Stimulated activated naive CD8-positive, alpha-beta T cell treated with anti-CD3 and anti-CD28 coated beads, Interleukin-15, Interleukin-2, amounts not matched to agents 100 ng/mL and 50 ng/mL, for 24 hours (primary cell): ENCODE measurements around the gene PODXL.

Experiments
- H3K27ac Mint-ChIP-seq: one replicate; pipeline ENCODE4 v1.8.0; 2021; ENCODE audit warnings: mild to moderate bottlenecking, mixed read lengths
- H3K27me3 Mint-ChIP-seq: one replicate; pipeline ENCODE4 v1.8.0; 2021; ENCODE audit warnings: mixed read lengths
- H3K36me3 Mint-ChIP-seq: one replicate; pipeline ENCODE4 v1.8.0; 2021; ENCODE audit warnings: low read depth, mixed read lengths
- H3K4me1 Mint-ChIP-seq: one replicate; pipeline ENCODE4 v1.8.0; 2021; ENCODE audit warnings: low read depth, mixed read lengths
- H3K4me3 Mint-ChIP-seq: one replicate; pipeline ENCODE4 v1.8.0; 2021; ENCODE audit warnings: mild to moderate bottlenecking, mixed read lengths
- H3K9me3 Mint-ChIP-seq: one replicate; pipeline ENCODE4 v1.8.0; 2021; ENCODE audit warnings: mixed read lengths

PODXL gene

DNA sequence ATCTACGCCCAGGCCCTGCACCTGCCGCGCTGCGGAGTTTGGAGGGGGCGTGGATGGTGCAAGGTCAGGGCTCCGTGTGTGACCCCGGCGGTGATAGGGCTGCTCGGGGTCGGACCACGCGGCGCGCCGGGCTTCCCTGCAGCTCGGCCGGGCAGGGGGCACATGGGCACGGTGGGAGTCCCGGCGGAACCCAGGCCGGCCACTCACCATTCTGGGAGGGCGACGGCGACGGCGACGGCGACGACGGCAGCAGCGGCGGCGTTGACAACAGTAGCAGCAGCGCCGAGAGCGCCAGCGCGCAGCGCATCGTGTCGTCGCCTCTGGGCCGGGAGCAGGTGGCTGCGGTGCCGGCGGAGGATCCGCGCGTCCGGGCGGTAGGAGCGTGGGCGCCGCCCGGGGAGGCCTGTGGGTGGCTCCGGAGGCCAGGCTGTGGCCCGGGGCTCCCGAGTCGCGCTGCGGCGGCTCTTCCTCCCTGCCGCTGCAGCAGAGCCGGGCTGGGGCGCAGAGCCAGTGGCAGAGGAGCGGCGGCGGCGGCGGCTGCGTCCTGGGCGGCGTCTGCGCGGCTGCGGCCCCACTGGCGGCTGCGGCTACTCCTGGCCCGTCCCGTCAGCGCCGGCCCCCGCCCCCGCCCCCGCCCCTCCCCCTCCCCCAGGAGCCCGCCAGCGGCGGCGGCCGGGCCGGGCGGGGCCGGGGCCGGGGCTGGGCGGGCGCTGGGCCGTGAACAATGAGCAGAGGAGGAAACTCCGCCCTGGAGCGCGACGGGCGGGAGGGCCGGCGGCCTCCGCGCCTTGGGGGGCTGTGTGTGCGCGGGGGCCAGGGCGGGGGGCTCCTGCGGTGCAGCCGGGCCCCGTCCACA lies at the start of gene PODXL:
Gene PODXL (minus strand): TSS at position 576 of the 856 bp plus-strand sequence. CDS start 269 bp downstream, at position 307.
- peaks cover 55% of the 10 kb centered on the region for H3K27me3 Mint-ChIP-seq
- peaks cover 17% of the 10 kb centered on the region for H3K4me1 Mint-ChIP-seq

DNA sequence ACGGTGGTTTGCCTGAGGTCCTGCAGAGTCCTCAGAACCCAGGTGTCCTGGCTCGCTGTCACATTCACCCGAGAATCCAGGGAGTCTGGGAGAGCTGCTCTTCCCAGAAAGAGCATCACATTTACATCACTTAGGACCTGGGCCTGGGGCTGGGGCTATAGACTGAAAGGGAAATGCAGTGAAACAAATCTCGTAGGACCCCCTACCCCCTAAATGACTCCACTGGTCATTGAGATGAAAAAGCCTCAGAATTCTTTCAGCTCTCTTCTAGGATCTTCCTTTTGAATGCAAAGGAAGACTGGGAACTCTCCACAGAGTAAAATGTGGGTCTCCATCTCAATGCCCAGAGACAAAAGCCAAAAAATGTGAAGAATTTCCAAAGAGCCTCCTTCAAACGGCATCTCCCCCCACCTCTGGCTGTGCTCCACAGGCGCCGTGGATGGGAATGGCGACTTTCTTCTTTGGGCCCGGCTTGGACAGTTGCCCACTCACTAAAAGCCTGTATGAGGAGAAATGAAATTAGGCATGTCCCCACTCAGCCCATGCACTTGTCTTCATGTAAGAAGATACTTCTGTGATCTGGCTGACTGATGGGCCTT lies 49.0 kb upstream of the PODXL start:
- peaks cover 4% of the 10 kb centered on the region for H3K4me1 Mint-ChIP-seq
- H3K27me3 Mint-ChIP-seq = peaks cover 22% of the 10 kb centered on the region
- no peak overlapping the region for H3K27ac Mint-ChIP-seq
- no peak overlapping the region for H3K4me3 Mint-ChIP-seq
- no peaks in the 10 kb centered on the region for H3K36me3 Mint-ChIP-seq
- no peaks in the 10 kb centered on the region for H3K9me3 Mint-ChIP-seq

More for the DNA sequence above, at the start of gene PODXL:
- Mint-ChIP-seq H3K9me3 (no peaks in the 10 kb centered on the region), H3K4me3 (peak within 1 kb of the TSS; percentile 75), H3K27ac (no peak within 1 kb of the TSS), H3K36me3 (no peaks in the 10 kb centered on the region)

DNA sequence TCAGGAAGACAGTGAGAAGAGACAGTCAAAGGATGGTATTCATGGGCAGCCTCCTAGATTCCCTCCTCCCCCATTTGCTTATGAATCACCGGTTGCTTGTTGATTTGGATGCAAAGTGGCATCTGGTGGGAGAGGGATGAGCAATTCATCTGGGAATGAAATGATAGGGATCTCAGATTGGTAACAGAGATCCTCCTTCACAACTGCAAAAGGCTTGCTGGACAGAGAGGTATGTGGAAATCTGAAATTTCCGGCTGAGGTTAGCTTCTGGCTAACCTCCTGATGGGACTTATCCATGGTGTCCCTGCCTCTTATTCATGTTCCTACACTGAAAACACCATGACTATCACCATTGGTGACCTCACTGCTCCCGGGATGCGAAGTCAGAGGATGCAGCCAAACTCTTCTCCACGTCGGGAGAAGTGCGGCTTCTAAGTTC lies 48.4 kb upstream of the PODXL start:
- H3K4me3 Mint-ChIP-seq = no peak overlapping the region
- no peak overlapping the region for H3K27ac Mint-ChIP-seq
- H3K9me3 Mint-ChIP-seq = no peaks in the 10 kb centered on the region
- peaks cover 22% of the 10 kb centered on the region for H3K27me3 Mint-ChIP-seq
- H3K4me1 Mint-ChIP-seq = peaks cover 4% of the 10 kb centered on the region
- no peaks in the 10 kb centered on the region for H3K36me3 Mint-ChIP-seq

DNA sequence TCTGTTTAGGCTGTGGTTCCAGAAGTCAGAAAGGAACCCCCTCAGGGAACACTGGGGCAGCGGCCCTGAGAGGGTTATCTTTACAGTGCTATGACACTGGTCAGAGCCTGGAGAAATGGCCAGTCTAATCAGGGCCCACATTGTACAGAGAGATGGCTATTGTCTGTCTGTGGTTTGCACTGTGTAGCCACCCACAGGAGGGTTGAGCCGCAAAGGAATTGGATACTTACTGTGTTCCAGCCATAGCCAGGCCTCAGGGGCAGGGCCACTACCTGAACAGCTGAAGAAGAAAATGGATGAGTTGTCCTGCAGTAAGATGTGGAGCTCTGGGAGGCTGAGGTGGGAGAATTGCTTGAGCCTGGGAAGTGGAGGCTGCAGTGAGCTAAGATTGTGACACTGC lies 47.5 kb upstream of the PODXL start:
- Mint-ChIP-seq H3K27ac (no peak overlapping the region), H3K27me3 (peaks cover 22% of the 10 kb centered on the region)

DNA sequence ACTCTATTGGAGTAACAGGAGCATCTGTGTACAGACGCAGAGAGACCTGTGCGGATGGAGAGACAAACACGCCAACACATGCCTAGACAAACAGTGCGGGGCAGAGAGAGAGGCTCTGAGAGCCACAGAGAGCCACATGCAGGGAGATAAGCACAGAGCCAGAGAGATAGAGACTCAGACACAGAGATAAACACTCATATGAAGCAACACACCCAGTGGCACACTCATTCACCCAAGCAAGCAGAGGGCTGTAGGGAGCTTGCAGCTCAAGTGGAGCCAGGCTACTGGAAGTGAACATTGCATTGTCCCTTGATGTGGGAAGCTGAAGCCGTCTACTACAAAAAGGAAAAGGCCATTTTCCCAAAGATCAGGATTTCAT lies 46.6 kb upstream of the PODXL start:
- Mint-ChIP-seq H3K27me3 (peaks cover 25% of the 10 kb centered on the region), H3K4me1 (peaks cover 4% of the 10 kb centered on the region), H3K36me3 (no peaks in the 10 kb centered on the region), H3K27ac (no peak overlapping the region), H3K9me3 (no peaks in the 10 kb centered on the region), H3K4me3 (no peak overlapping the region)

More for the DNA sequence above, 47.5 kb upstream of the PODXL start:
- peaks cover 4% of the 10 kb centered on the region for H3K4me1 Mint-ChIP-seq
- H3K4me3 Mint-ChIP-seq = no peak overlapping the region
- H3K9me3 Mint-ChIP-seq = no peaks in the 10 kb centered on the region
- no peaks in the 10 kb centered on the region for H3K36me3 Mint-ChIP-seq

DNA sequence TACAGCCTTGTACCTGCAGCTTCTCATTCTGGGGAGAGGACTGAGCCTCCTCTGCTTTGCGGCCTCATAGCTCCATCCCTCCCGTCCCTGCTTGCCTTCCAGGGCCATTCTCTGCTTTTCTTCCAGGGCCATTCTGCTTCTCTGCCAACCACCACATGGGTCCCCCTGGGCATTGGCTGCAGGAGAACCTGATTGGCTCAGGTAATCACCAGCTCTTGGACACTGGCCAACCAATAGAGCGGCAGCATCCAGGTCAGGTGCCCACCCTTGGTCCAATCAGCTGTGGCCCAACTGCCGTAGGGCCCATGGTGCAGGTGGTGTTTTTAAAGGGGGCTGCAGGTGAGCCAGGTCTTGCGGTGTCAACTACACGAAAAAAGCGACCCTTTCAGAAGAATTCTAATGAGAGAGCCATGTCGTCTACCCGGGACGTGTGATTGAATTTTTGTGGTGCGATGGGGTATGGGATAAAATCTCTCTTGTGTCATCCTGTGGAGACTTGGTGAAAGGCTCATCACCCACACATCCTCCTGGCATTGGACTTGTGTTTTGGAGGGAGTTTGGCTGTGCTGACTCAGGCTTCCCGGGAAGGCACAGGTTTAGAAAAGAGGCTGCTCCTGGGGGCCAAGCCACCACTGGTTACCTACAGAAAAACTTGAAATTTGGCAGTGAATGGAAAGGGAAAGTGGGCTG lies 46.0 kb upstream of the PODXL start:
- Mint-ChIP-seq H3K9me3 (no peaks in the 10 kb centered on the region), H3K36me3 (no peaks in the 10 kb centered on the region), H3K27me3 (peaks cover 24% of the 10 kb centered on the region), H3K4me3 (no peak overlapping the region), H3K27ac (no peak overlapping the region), H3K4me1 (peaks cover 4% of the 10 kb centered on the region)

DNA sequence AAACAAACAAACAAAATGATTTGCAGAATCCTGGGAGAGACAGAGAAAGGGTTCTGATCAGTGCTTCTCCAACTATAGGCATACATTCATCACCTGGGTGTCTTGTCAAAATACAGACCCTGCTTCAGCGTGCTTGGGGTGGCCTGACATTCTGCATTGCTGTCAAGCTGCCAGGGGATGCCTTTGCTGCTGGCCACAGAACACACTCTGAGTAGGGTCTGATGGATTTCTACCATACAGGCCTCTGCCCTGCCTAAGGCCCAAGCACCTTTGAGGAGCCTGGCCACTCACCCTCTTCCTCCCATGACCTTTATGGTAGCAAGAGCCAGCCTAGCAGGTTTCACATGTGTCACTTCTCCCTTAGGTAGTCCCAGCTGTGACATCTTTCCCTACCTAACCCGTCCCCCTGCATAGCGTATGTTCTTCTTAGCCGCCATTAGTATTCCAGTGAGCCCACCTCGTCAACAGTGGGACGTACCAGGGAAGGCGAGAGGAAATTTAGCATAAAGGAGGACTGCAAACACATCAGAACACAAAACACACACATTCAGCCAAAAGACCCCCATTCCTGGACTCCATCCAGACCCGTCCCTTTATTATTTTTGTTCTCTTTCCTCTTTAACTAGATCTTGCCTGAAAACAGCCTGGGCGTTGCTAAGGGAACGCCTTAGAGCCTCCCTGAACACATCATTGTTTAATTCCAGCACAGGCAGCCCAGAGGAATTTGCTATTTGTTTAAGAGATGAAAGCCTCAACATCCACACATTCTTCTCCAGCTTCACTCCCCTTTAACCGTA lies 43.9 kb upstream of the PODXL start:
- no peaks in the 10 kb centered on the region for H3K9me3 Mint-ChIP-seq
- no peaks in the 10 kb centered on the region for H3K36me3 Mint-ChIP-seq
- H3K27ac Mint-ChIP-seq = no peak overlapping the region
- H3K27me3 Mint-ChIP-seq = peaks cover 14% of the 10 kb centered on the region
- H3K4me1 Mint-ChIP-seq = no peaks in the 10 kb centered on the region
- no peak overlapping the region for H3K4me3 Mint-ChIP-seq

DNA sequence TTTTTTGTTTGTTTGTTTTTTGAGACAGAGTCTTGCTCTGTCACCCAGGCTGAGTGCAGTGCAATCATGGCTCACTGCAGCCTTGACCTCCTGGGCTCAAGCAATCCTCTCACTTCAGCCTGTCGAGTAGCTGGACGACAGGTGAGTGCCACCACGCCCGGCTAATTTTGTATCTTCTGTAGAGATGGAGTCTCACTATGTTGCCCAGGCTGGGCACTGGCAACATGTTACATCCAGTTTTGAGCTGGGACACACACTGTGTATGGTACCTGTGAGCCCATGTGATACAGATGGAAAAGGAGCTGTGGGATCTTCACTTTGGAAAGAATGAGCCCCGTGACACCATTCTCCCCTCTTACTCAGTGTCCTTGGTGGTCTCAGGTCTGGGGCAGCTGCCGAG lies 40.4 kb upstream of the PODXL start:
- Mint-ChIP-seq H3K27ac (no peak overlapping the region), H3K27me3 (peaks cover 3% of the 10 kb centered on the region), H3K4me3 (no peak overlapping the region), H3K9me3 (no peaks in the 10 kb centered on the region), H3K4me1 (no peaks in the 10 kb centered on the region), H3K36me3 (no peaks in the 10 kb centered on the region)

DNA sequence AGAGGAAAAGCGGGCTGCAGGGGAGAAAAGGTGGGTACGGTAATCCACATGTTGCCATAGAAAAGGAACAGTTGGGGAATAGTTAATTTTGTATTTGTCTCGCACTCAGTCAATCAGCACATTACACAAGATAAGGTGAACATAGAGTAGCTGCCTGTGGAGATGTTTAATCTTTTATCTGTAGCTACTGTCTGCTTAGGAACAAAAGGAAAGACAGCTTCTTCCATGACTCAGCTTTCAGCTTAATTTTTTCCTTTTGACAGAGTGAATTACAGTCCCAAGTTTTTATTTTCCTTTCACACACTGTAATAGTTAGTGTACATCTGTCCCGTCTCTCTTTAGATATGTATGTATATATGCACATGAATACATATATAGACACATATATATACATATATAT lies 39.3 kb upstream of the PODXL start:
- no peaks in the 10 kb centered on the region for H3K9me3 Mint-ChIP-seq
- H3K4me3 Mint-ChIP-seq = no peak overlapping the region
- H3K36me3 Mint-ChIP-seq = no peaks in the 10 kb centered on the region
- H3K4me1 Mint-ChIP-seq = no peaks in the 10 kb centered on the region
- no peak overlapping the region for H3K27ac Mint-ChIP-seq
- peaks cover 3% of the 10 kb centered on the region for H3K27me3 Mint-ChIP-seq

DNA sequence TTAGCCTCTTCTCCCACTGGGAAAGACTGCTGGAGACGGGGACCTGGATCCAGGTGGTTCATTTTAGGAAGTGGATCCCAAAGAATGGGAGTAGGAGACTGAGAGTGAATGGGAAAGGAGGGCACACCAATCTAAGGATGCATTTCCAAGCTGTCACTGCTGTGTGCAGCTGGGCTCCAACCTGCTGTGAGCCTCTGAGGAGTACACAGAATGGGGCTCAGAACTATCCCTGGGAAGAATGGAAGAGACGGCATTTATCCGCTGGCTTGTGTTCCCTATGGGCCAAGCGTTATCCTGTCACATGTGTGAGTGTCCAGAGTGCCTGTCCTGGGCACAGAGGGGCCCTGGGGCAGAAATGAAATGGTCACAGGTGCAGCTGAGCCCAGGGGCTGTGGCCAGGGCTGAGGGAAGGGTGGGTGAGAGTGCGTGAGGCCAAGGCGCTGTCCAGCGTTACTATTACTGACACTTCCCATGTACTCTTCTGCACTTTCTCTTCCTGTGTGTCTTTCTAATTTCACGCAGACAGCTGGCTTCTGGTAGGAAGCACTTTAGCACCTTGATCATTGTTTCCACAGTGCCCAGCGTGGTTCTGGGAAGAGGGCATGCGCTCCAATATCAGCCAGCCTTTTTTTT lies 35.4 kb upstream of the PODXL start:
- Mint-ChIP-seq H3K36me3 (no peaks in the 10 kb centered on the region), H3K4me1 (no peaks in the 10 kb centered on the region), H3K27ac (no peak overlapping the region), H3K27me3 (no peaks in the 10 kb centered on the region), H3K9me3 (no peaks in the 10 kb centered on the region), H3K4me3 (no peak overlapping the region)

DNA sequence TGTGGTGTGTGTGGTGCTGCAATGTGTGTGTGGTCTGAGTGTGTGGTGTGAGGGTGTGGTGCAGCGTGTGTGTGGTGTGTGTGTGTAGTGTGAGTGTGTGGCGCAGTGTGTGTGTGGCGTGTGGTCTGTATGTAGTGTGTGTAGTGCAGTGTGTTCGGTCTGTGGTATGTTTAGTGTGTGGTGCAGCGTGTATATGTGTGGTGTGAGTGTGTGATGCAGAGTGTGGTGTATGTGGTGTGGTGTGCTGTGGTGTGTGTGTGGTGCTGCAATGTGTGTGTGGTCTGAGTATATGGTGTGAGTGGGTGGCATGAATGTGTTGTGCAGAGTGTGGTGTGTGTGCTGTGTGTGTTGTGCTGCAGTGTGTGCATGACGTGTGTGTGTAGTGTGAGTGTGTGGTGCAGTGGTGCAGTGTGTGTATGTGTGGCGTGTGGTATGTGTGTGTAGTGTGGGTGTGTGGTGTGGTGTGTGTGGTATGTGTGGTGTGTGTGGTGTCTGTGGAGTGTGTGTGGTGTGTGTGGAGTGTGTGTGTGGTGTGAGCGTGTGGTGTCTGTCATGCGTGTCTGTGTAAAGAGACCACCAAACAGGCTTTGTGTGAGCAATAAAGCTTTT lies 31.0 kb upstream of the PODXL start:
- no peaks in the 10 kb centered on the region for H3K36me3 Mint-ChIP-seq
- H3K4me3 Mint-ChIP-seq = no peak overlapping the region
- no peaks in the 10 kb centered on the region for H3K9me3 Mint-ChIP-seq
- no peak overlapping the region for H3K27ac Mint-ChIP-seq
- no peaks in the 10 kb centered on the region for H3K27me3 Mint-ChIP-seq
- H3K4me1 Mint-ChIP-seq = no peaks in the 10 kb centered on the region

DNA sequence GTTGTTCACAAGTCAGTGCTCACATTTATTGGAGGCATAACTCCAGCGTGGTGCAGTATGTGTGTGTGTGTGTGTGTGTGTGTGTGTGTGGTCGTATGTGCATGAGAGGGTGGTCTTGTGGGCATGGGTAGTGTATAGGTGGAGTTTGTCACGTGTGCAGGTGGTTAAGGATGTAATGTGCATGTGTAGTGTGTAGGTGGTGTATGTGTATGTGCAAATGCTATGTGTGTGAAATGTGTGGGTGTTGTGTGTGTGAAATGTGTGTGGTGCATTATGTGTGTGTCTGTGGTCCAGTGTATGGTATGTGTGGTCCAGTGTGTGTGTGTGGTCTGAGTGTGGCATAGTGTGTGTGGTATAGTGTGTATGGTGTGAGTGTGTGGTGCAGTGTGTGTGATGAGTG lies 30.3 kb upstream of the PODXL start:
- no peaks in the 10 kb centered on the region for H3K27me3 Mint-ChIP-seq
- no peaks in the 10 kb centered on the region for H3K36me3 Mint-ChIP-seq
- H3K9me3 Mint-ChIP-seq = no peaks in the 10 kb centered on the region
- no peaks in the 10 kb centered on the region for H3K4me1 Mint-ChIP-seq
- no peak overlapping the region for H3K27ac Mint-ChIP-seq
- H3K4me3 Mint-ChIP-seq = no peak overlapping the region

DNA sequence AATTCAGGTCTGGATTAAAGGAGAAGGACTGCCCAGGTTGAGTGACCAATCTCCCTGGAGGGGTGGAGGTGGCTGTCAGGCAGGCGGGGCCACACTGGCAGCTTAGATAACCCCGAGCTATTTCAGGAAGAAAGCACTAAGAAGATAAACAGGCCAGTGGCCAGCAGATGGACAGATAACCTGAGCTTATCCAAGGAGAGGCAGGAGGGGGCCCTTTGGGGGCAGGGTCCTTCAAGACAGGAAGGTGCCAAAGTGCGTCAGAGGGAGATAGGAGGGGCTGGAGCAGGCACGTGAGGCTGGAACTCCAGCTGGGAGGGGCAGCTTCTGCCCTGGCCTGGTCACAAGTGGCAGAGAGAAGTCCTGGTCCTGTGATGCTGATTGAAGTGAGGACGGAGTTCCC lies 29.8 kb upstream of the PODXL start:
- H3K36me3 Mint-ChIP-seq = no peaks in the 10 kb centered on the region
- H3K27ac Mint-ChIP-seq = no peak overlapping the region
- no peaks in the 10 kb centered on the region for H3K4me1 Mint-ChIP-seq
- no peaks in the 10 kb centered on the region for H3K9me3 Mint-ChIP-seq
- no peaks in the 10 kb centered on the region for H3K27me3 Mint-ChIP-seq
- H3K4me3 Mint-ChIP-seq = no peak overlapping the region

DNA sequence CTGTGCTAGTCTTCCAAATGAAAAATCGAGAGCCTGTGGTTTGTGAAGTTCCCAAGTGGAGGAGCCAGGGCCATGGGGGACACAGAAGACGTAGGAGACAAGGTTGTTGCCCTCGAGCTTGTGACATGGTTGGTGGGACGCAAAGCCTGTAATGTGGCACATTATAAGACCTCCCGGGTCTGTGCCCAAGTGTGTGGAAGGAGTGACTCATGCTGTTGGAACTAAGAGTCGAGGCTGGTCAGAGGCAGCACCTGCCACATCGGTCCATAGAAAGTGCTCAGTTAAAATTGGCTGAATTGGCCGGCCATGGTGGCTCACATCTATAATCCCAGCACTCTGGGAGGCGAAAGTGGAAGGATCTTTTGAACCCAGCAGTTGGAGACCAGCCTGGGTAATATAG lies 27.0 kb upstream of the PODXL start:
- no peaks in the 10 kb centered on the region for H3K4me1 Mint-ChIP-seq
- no peaks in the 10 kb centered on the region for H3K36me3 Mint-ChIP-seq
- no peak overlapping the region for H3K4me3 Mint-ChIP-seq
- no peak overlapping the region for H3K27ac Mint-ChIP-seq
- H3K9me3 Mint-ChIP-seq = no peaks in the 10 kb centered on the region
- H3K27me3 Mint-ChIP-seq = peaks cover 4% of the 10 kb centered on the region
